Spleen (tissue), 7 donors: ENCODE results near the gene KCNA4.

Experiments used
- POLR2A ChIP-seq, 3 donors: fragments of 450-650 bp; IDR thresholded peaks; one replicate each; pipeline ENCODE4 v1.5.1; 2017; ENCODE audit warnings: antibody characterized with exemption in 3 of 3, mild to moderate bottlenecking in 1 of 3
- POLR2AphosphoS5 ChIP-seq, 3 donors: sonication (generic); formaldehyde crosslinking; IDR thresholded peaks; one replicate each; pipeline ENCODE4 v1.5.1; 2017; ENCODE audit warnings: antibody characterized with exemption in 3 of 3
- TF ChIP-seq, protein P1 (sequence below), 11 experiments: fragments of 200-600 bp in 7 of 11; fragments of 450-650 bp in 4 of 11; sonication (generic) in 4 of 11; IDR thresholded peaks in 8 of 11; conservative IDR thresholded peaks in 3 of 11; 1 replicate in 7 of 11; 2 replicates in 4 of 11; pipeline versions ENCODE4 v1.4.0 to v1.8.0; 2016 to 2021; ENCODE audit warnings: antibody characterized with exemption in 11 of 11, inconsistent platforms in 4 of 11, mild to moderate bottlenecking in 1 of 11
- donor health status: DM: no; HTN: no; CAD: no; lungs with moderate emphysema.
- donor health status: DM: no; HTN: no; CAD: no.
- donor health status: DM: no; HTN: no; CAD: no.

DNA sequence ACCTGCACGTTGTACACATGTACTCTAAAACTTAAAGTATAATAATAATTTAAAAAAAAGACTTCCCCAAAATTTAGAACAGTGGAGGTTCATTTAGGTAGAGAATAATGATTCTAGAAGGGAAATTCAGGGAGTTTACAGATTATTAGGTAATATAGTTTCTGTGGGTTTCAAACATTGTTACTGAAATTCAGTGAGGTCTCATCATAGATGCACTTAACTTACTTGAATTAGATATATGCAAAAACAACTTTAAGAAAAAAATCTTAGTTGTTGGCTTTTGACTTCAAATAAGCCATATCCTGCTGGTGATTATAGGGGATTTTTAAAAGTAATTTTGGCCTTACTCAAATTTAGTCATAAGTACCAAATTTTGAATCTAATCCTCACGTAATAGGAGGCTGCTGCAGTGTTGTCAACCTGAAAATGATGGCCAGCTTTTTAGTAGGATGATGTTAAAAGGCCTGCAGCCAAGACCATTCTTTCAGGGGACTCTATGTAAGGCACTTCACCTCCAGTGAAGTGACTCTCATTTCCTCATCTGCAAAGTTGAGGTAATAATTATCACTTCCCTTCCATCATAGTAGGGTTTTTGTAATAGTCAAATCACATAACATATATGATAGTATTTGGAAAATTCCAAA lies 42.5 kb upstream of the KCNA4 start:
- TF ChIP-seq POLR2AphosphoS5 (IDR thresholded peaks at IDR 0.05) = no peak
- TF ChIP-seq, protein P1, sequence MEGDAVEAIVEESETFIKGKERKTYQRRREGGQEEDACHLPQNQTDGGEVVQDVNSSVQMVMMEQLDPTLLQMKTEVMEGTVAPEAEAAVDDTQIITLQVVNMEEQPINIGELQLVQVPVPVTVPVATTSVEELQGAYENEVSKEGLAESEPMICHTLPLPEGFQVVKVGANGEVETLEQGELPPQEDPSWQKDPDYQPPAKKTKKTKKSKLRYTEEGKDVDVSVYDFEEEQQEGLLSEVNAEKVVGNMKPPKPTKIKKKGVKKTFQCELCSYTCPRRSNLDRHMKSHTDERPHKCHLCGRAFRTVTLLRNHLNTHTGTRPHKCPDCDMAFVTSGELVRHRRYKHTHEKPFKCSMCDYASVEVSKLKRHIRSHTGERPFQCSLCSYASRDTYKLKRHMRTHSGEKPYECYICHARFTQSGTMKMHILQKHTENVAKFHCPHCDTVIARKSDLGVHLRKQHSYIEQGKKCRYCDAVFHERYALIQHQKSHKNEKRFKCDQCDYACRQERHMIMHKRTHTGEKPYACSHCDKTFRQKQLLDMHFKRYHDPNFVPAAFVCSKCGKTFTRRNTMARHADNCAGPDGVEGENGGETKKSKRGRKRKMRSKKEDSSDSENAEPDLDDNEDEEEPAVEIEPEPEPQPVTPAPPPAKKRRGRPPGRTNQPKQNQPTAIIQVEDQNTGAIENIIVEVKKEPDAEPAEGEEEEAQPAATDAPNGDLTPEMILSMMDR (IDR thresholded peaks at IDR 0.05 in 8 of 11, conservative IDR thresholded peaks at IDR 0.05 in 3 of 11) = no peak
- no peak for TF ChIP-seq POLR2A (IDR thresholded peaks at IDR 0.05)
